GM19395 (cell line): ENCODE measurements around the gene CACNA1F.

Experiments
- ATAC-seq: cut with Tn5 transposase; IDR thresholded peaks from one replicate; pipeline ENCODE4 v1.9.1; 2021; ENCODE audit warnings: mild to moderate bottlenecking, moderate library complexity; ENCODE audit not compliant: unreplicated experiment

CACNA1F gene

GRCh38 chrX:49231333-49232000 lies 1.7 kb downstream of the CACNA1F start:
- no peak for ATAC-seq

- peak; percentile 67 for ATAC-seq
These were observed 2.5 kb downstream of the CACNA1F start for GRCh38 chrX:49230500-49231232.

GRCh38 chrX:49228185-49228584 lies 5.0 kb downstream of the CACNA1F start:
- ATAC-seq: no peak

- no peak for ATAC-seq
These were observed 5.4 kb downstream of the CACNA1F start for GRCh38 chrX:49227726-49228125.

GRCh38 chrX:49226946-49227345 lies 6.2 kb downstream of the CACNA1F start:
- no peak for ATAC-seq

GRCh38 chrX:49225858-49226257 lies 7.3 kb downstream of the CACNA1F start:
- no peak for ATAC-seq

GRCh38 chrX:49221868-49222267 lies 11.3 kb downstream of the CACNA1F start:
- ATAC-seq: no peak

GRCh38 chrX:49220100-49220499 lies 13.0 kb downstream of the CACNA1F start:
- ATAC-seq: no peak

- no peak for ATAC-seq
These were observed 18.1 kb downstream of the CACNA1F start for GRCh38 chrX:49214996-49215526.

GRCh38 chrX:49214416-49214815 lies 18.7 kb downstream of the CACNA1F start:
- no peak for ATAC-seq

- ATAC-seq: no peak
These were observed 20.3 kb downstream of the CACNA1F start for GRCh38 chrX:49212861-49213260.

- ATAC-seq: no peak
These were observed 20.9 kb downstream of the CACNA1F start for GRCh38 chrX:49212209-49212608.

GRCh38 chrX:49211074-49211473 lies 22.1 kb downstream of the CACNA1F start:
- no peak for ATAC-seq

GRCh38 chrX:49210406-49210805 lies 22.7 kb downstream of the CACNA1F start:
- no peak for ATAC-seq

- ATAC-seq: no peak
These were observed 23.5 kb downstream of the CACNA1F start for GRCh38 chrX:49209434-49210251.

- no peak for ATAC-seq
These were observed 24.7 kb downstream of the CACNA1F start for GRCh38 chrX:49208399-49208798.

GRCh38 chrX:49206543-49206942 lies 26.6 kb downstream of the CACNA1F start:
- no peak for ATAC-seq

GRCh38 chrX:49205443-49205842 lies 27.7 kb downstream of the CACNA1F start:
- ATAC-seq: no peak

GRCh38 chrX:49204709-49205108 lies 28.4 kb downstream of the CACNA1F start:
- no peak for ATAC-seq

- ATAC-seq: no peak
These were observed 29.1 kb downstream of the CACNA1F start for GRCh38 chrX:49204017-49204416.

GRCh38 chrX:49203536-49203935 lies 29.6 kb downstream of the CACNA1F start:
- no peak for ATAC-seq
